Tibial nerve (tissue), 3 donors: ENCODE results near the gene ITGA8.

Experiments used
- CTCF ChIP-seq, 5 experiments: fragments of 200-600 bp in 3 of 5; fragments of 450-650 bp in 2 of 5; sonication (generic) in 3 of 5; IDR thresholded peaks; one replicate each; pipeline ENCODE4 v1.5.1; 2016 to 2019; ENCODE audit warnings: antibody characterized with exemption in 5 of 5, mild to moderate bottlenecking in 3 of 5, moderate library complexity in 2 of 5
- POLR2A ChIP-seq, 2 donors: fragments of 450-650 bp; IDR thresholded peaks; one replicate each; pipeline ENCODE4 v1.6.1; 2017; ENCODE audit warnings: antibody characterized with exemption in 2 of 2, mild to moderate bottlenecking in 2 of 2, moderate library complexity in 2 of 2

- TF ChIP-seq CTCF (IDR thresholded peaks at IDR 0.05) (no peak), POLR2A (IDR thresholded peaks at IDR 0.05) (no peak)
These were observed 237.6 kb downstream of the ITGA8 start for GRCh38 chr10:15482156-15482555.
